Brain microvascular endothelial cell (primary cell): ENCODE results near the gene HIVEP3.

Source experiments
- DNase-seq: peaks from one replicate; pipeline ENCODE4 v3.0.0-alpha.2; 2020
- H3K27ac ChIP-seq: fragments of 250-450 bp; sonication (Bioruptor Pico); 2 replicates; pipeline ENCODE4 v1.5.1; 2020; ENCODE audit warnings: mild to moderate bottlenecking, moderate library complexity
- H3K27me3 ChIP-seq: fragments of 250-450 bp; sonication (Bioruptor Pico); replicated peaks from 2 replicates; pipeline ENCODE4 v1.5.1; 2020; ENCODE audit warnings: mild to moderate bottlenecking
- H3K36me3 ChIP-seq: fragments of 250-450 bp; sonication (Bioruptor Pico); replicated peaks from 2 replicates; pipeline ENCODE4 v1.5.1; 2020; ENCODE audit warnings: mild to moderate bottlenecking
- H3K4me3 ChIP-seq: 2 replicates; pipeline ENCODE4 v1.5.1; 2011; ENCODE audit warnings: low read depth, mild to moderate bottlenecking, control low read depth, low read length, moderate library complexity
- in situ Hi-C: cut with HindIII; loops from 2 replicates; pipeline ENCODE4 v1.10.0; 2017; ENCODE audit warnings: low sequenced_read_pairs, low pct_ligation_motif_present
- TF ChIP-seq, protein P1 (sequence below): IDR thresholded peaks from 2 replicates; pipeline ENCODE4 v1.5.1; 2011; ENCODE audit warnings: low read depth, mild to moderate bottlenecking, moderate library complexity, low read length, control low read depth, inconsistent platforms; ENCODE audit errors: missing control alignments

The HIVEP3 gene

DNA sequence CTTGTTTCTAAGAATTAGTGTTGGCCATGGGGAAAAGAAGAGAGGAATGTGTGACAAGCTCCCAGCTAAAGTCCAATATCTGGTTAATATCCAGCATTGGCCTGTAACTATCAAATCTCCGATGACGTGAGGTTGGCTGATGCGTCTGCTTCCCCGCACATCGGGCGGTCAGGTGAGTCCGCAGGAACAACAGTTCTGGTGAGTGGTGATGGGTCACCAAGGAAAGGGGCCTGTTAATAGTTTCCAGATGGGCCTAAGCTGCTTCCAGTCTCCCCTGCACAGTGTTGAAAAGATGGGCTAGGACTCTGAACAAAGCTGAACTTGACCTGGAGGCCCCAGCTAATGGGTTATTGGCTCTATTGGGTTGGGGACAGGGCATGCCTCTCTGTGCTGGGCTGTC lies 241.1 kb downstream of the HIVEP3 start:
- Histone ChIP-seq H3K4me3 (no peak overlapping the region), H3K27me3 (no peaks in the 10 kb centered on the region), H3K27ac (no peak overlapping the region), H3K36me3 (no peaks in the 10 kb centered on the region)
- no peak for DNase-seq
- TF ChIP-seq, protein P1, sequence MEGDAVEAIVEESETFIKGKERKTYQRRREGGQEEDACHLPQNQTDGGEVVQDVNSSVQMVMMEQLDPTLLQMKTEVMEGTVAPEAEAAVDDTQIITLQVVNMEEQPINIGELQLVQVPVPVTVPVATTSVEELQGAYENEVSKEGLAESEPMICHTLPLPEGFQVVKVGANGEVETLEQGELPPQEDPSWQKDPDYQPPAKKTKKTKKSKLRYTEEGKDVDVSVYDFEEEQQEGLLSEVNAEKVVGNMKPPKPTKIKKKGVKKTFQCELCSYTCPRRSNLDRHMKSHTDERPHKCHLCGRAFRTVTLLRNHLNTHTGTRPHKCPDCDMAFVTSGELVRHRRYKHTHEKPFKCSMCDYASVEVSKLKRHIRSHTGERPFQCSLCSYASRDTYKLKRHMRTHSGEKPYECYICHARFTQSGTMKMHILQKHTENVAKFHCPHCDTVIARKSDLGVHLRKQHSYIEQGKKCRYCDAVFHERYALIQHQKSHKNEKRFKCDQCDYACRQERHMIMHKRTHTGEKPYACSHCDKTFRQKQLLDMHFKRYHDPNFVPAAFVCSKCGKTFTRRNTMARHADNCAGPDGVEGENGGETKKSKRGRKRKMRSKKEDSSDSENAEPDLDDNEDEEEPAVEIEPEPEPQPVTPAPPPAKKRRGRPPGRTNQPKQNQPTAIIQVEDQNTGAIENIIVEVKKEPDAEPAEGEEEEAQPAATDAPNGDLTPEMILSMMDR: no peak
- in situ Hi-C loops: no loop called here

DNA sequence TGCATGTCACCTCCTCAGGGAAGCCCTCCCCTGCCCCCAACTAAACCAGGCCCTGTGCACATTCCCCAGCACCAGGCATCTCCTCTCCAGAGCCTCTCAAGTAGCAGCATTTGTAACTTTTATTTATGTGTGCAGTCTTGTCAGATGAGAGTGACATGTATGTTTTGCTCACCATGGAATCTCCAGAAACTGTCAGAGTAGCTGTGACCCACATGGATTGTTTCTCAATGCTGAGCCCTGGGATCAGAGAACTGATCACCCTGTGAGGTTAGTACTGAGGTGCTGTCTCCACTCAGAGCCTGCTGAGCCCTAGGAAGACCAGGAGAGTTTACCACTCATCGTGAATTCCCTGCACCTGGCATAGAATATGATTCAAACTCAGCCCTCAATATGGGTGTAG lies 243.3 kb downstream of the HIVEP3 start:
- TF ChIP-seq, protein P1: no peak
- Histone ChIP-seq H3K4me3 (no peak overlapping the region), H3K27ac (no peak overlapping the region), H3K36me3 (no peaks in the 10 kb centered on the region), H3K27me3 (no peaks in the 10 kb centered on the region)
- in situ Hi-C loops: no loop called here
- DNase-seq: no peak

DNA sequence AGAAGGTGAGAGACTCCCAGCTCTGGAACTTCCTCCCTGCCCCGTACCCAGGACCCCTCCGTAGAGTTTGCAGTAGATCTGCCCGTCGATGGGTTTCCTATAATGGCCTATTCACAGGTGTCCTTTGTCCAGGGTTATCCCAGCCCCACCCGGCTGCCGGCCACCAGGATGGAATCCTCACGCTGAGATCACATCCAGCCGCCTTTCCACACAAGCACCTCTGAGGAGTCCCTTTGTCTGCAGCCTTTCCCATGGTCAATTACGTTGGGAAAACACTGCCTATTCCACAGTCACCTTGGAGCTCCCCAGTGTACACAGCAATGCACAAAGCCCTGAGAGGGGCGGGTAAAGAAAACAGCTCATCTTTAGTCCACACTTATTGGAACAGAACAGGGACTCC lies 244.2 kb downstream of the HIVEP3 start:
- no peak for DNase-seq

DNA sequence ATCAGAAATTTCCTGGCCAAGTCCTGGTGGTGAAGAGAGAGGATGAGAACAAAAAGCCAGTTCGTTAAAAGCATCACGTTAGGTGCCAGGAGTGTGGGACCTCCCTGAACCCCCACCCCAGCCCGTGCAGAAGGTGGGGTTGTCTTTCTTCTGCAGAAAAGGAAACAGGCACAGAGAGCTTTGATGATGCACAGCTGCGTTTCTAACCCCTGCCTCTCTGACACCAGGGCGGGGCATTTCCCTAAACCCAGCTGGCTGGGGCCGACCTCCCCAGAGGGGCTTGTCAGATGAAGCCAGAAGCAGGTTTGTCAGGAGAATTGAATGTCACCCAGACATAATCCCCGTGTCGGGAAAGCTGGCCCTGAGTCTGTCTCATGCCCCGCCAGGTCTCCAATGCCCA lies 244.9 kb downstream of the HIVEP3 start:
- TF ChIP-seq, protein P1: no peak
- no peak overlapping the region for H3K27ac ChIP-seq
- no peaks in the 10 kb centered on the region for H3K27me3 ChIP-seq
- in situ Hi-C loops: no loop called here
- no peaks in the 10 kb centered on the region for H3K36me3 ChIP-seq
- DNase-seq: no peak
- H3K4me3 ChIP-seq: no peak overlapping the region

More for the DNA sequence above, 244.2 kb downstream of the HIVEP3 start:
- in situ Hi-C loops: no loop called here
- Histone ChIP-seq H3K27me3 (no peaks in the 10 kb centered on the region), H3K36me3 (no peaks in the 10 kb centered on the region), H3K27ac (no peak overlapping the region), H3K4me3 (no peak overlapping the region)
- TF ChIP-seq, protein P1: no peak

DNA sequence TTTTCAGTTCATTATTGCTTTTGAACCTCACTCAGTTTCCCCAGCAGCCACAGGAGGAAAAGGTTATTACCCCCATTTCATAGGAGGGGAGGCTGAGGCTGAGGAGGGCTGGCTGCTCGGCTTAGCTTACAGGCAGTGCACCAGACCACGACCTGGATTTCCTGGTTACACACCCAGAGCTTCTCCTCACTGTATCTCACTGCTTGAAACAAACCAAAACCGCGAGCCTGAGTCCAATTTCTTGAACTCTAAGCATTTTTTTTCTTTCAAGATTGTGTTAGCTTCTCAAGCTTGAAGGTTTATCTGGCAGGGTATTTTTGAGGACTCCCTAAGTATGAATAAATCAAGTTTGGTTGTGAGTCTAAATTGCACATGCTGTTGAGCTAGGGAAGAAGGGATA lies 245.3 kb downstream of the HIVEP3 start:
- in situ Hi-C loops: no loop called here
- Histone ChIP-seq H3K36me3 (no peaks in the 10 kb centered on the region), H3K27me3 (no peaks in the 10 kb centered on the region), H3K27ac (peak overlapping the region; percentile 77), H3K4me3 (no peak overlapping the region)
- no peak for DNase-seq
- TF ChIP-seq, protein P1: no peak

- Histone ChIP-seq H3K36me3 (no peaks in the 10 kb centered on the region), H3K27me3 (no peaks in the 10 kb centered on the region), H3K27ac (peak overlapping the region; percentile 77), H3K4me3 (no peak overlapping the region)
- in situ Hi-C loops: no loop called here
- DNase-seq: peak; percentile 45
- TF ChIP-seq, protein P1: no peak
Observed at GRCh38 chr1:41672641-41673361, 245.9 kb downstream of the HIVEP3 start.
